K562 (cell line): ENCODE results near the gene IZUMO4. TPM values are rescaled to one million over a fixed set of nuclear protein-coding genes. Genes with fewer than 3 reads are reported as not detected.

ENCODE experiments used
- ATAC-seq: fragments of 200-7000 bp; cut with Tn5 transposase; 3 replicates; pipeline ENCODE4 v1.9.1; 2020; ENCODE audit warnings: moderate library complexity
- BruUV-seq: library from RNA; stranded (reverse); fragments of 400-500 nt; replicated peaks from 2 replicates; lab custom pipeline; 2021; lab: Mats Ljungman, UMichigan
- CTCF ChIA-PET: fragments of 300-600 bp; formaldehyde crosslinking; extraction: SDS; loops from one replicate; lab custom pipeline; 2021; ENCODE audit warnings: low intra/inter-chr PET ratio; lab: Yijun Ruan, JAX
- POLR2A ChIA-PET: fragments of 300-600, 350-650 bp; sonication (Branson Sonifier 250); formaldehyde crosslinking; extraction: SDS; loops from one replicate; lab custom pipeline; 2021; ENCODE audit warnings: antibody characterized with exemption, inconsistent platforms; lab: Yijun Ruan, JAX
- DNase-seq, 4 experiments: peaks; one replicate each; pipeline versions ENCODE4 v3.0.0 to v3.0.0-alpha.2; 2011 to 2018; ENCODE audit warnings: low spot score in 3 of 4, mixed read lengths in 3 of 4; ENCODE audit errors: extremely low read depth in 1 of 4
- FAIRE-seq: peaks from 2 replicates; lab custom pipeline; 2011; peaks lifted over from hg19 to GRCh38; lab: Jason Lieb, UNC
- H2AFZ ChIP-seq: 2 replicates; pipeline ENCODE4 v1.6.0; 2011; ENCODE audit warnings: low read depth, low read length, control low read depth, inconsistent platforms
- H3K27ac ChIP-seq: fragments of 200-600 bp; 3 replicates; pipeline ENCODE4 v1.8.0; 2011; ENCODE audit warnings: low read depth, mild to moderate bottlenecking, control low read depth, inconsistent platforms, low read length, moderate library complexity, mixed read lengths; ENCODE audit errors: extremely low read depth
- H3K27me3 ChIP-seq, 2 experiments: fragments of 300-600 bp in 1 of 2; 2 replicates in 1 of 2; 3 replicates in 1 of 2; pipeline versions ENCODE4 v1.6.0 to v1.8.0; 2011; ENCODE audit warnings: inconsistent platforms in 2 of 2, low read length in 2 of 2, mild to moderate bottlenecking in 1 of 2, mixed read lengths in 1 of 2, moderate library complexity in 1 of 2; ENCODE audit not compliant: control insufficient read depth in 2 of 2, insufficient read depth in 2 of 2
- H3K36me3 ChIP-seq: fragments of 300-600 bp; 3 replicates; pipeline ENCODE4 v1.8.0; 2011; ENCODE audit warnings: mild to moderate bottlenecking, low read length, inconsistent platforms; ENCODE audit not compliant: control insufficient read depth, insufficient read depth
- H3K4me1 ChIP-seq, 2 experiments: fragments of 200-600 bp in 1 of 2; replicated peaks in 1 of 2; 2 replicates in 1 of 2; 3 replicates in 1 of 2; pipeline versions ENCODE4 v1.5.1 to v1.8.0; 2011; ENCODE audit warnings: inconsistent platforms in 2 of 2, low read length in 2 of 2, mild to moderate bottlenecking in 1 of 2, mixed read lengths in 1 of 2, moderate library complexity in 1 of 2; ENCODE audit not compliant: control insufficient read depth in 2 of 2, insufficient read depth in 2 of 2
- H3K4me2 ChIP-seq: 2 replicates; pipeline ENCODE4 v1.6.1; 2011; ENCODE audit warnings: low read length, control low read depth, inconsistent platforms, mixed read lengths; ENCODE audit not compliant: insufficient read depth
- H3K4me3 ChIP-seq: fragments of 200-600 bp; sonication (generic), shearing (Covaris generic); 2 replicates; pipeline ENCODE4 v1.5.1; 2016; ENCODE audit warnings: control low read depth, inconsistent platforms
- H3K79me2 ChIP-seq: fragments of 200-600 bp; 3 replicates; pipeline ENCODE4 v1.8.0; 2011; ENCODE audit warnings: low read length, inconsistent platforms; ENCODE audit not compliant: control insufficient read depth, insufficient read depth
- H3K9ac ChIP-seq, 2 experiments: 2 replicates each; pipeline versions ENCODE4 v1.6.0 to v1.6.1; 2011; ENCODE audit warnings: low read depth in 2 of 2, low read length in 2 of 2, control low read depth in 1 of 2, inconsistent platforms in 1 of 2, mild to moderate bottlenecking in 1 of 2, mixed read lengths in 1 of 2; ENCODE audit not compliant: insufficient read depth in 1 of 2
- H3K9me1 ChIP-seq: one replicate; pipeline ENCODE4 v1.6.0; 2011; ENCODE audit warnings: inconsistent platforms, mild to moderate bottlenecking, low read length, moderate library complexity; ENCODE audit not compliant: control insufficient read depth, insufficient read depth
- H3K9me3 ChIP-seq: replicated peaks from 2 replicates; pipeline ENCODE4 v1.5.1; 2011; ENCODE audit warnings: low read depth, low read length, inconsistent platforms; ENCODE audit not compliant: control insufficient read depth, insufficient read depth
- H4K20me1 ChIP-seq: replicated peaks from 2 replicates; pipeline ENCODE4 v1.6.1; 2011; ENCODE audit warnings: low read length, inconsistent platforms, mixed read lengths; ENCODE audit not compliant: control insufficient read depth, insufficient read depth
- L3MBTL2 ChIP-seq: fragments of 450-650 bp; IDR thresholded peaks from 2 replicates; pipeline ENCODE4 v1.6.1; 2016; ENCODE audit warnings: mild to moderate bottlenecking, moderate library complexity
- MYNN ChIP-seq, 2 experiments: sonication (generic); formaldehyde crosslinking in 1 of 2; IDR thresholded peaks; 2 replicates each; pipeline versions ENCODE4 v1.5.0 to v1.6.1; 2016 to 2020; ENCODE audit warnings: antibody characterized with exemption in 1 of 2, missing genetic modification reagents in 1 of 2
- NFATC3 ChIP-seq: fragments of 450-650 bp; IDR thresholded peaks from 2 replicates; pipeline ENCODE4 v1.6.1; 2017; ENCODE audit warnings: mild to moderate bottlenecking
- POLR2A ChIP-seq: fragments of 450-650 bp; conservative IDR thresholded peaks from 2 replicates; pipeline ENCODE4 v1.6.1; 2016
- POLR2B ChIP-seq: fragments of 450-650 bp; IDR thresholded peaks from 2 replicates; pipeline ENCODE4 v1.6.1; 2018; ENCODE audit warnings: low read depth; ENCODE audit not compliant: partially characterized antibody
- POLR2G ChIP-seq: fragments of 200-400 bp; formaldehyde crosslinking; IDR thresholded peaks from 2 replicates; pipeline ENCODE4 v1.6.1; 2017; ENCODE audit warnings: low read depth, mild to moderate bottlenecking, antibody characterized with exemption, low read length, moderate library complexity
- POLR2H ChIP-seq: IDR thresholded peaks from 2 replicates; pipeline ENCODE4 v1.6.1; 2016; ENCODE audit warnings: missing genetic modification characterization, low read depth, mild to moderate bottlenecking, control low read depth, missing compliant biosample characterization, moderate library complexity
- RBM22 ChIP-seq: fragments of 200-400 bp; formaldehyde crosslinking; IDR thresholded peaks from 2 replicates; pipeline ENCODE4 v1.6.1; 2018; ENCODE audit warnings: low read length, low read depth; ENCODE audit not compliant: poor library complexity, severe bottlenecking
- ZBTB1 ChIP-seq: sonication (generic); formaldehyde crosslinking; IDR thresholded peaks from 2 replicates; pipeline ENCODE4 v1.8.1; 2023; ENCODE audit warnings: missing genetic modification reagents, low read depth, mild to moderate bottlenecking, borderline replicate concordance
- WGBS: fragments of 100-300 bp; shearing (Covaris generic); methylation state at CpG from one replicate; pipeline ENCODE4 v1.1.6; 2016; ENCODE audit warnings: low coverage, mixed read lengths; ENCODE audit not compliant: insufficient coverage; ENCODE audit errors: missing lambda C conversion rate; 5-methylcytosine and 5-hydroxymethylcytosine counted together
- in situ Hi-C: fragments of 300-500 bp; cut with MboI; formaldehyde crosslinking; loops from 4 replicates; pipeline ENCODE4 v1.15.0; 2018; ENCODE audit warnings: inconsistent platforms, mixed read lengths
- intact Hi-C: fragments of 100-400 bp; cut with micrococcal nuclease; formaldehyde crosslinking; loops from 2 replicates; pipeline ENCODE4 v1.14.2; 2022
- polyA plus RNA-seq, 8 experiments: library from polyadenylated mRNA; depleted of rRNA in 4 of 8; stranded (reverse) in 5 of 8; unstranded in 3 of 8; fragments of >200 nt; fragmentation: Nextera tagmentation in 2 of 8; fragmentation: Illumina TruSeq in 1 of 8; extraction: Ambion mirVana in 2 of 8; extraction: Trizol in 1 of 8; gene quantifications; 2 replicates each; pipeline versions ENCODE4 v1.2.1 to v1.2.3, GENCODE V29; 2011 to 2014; ENCODE audit warnings: inconsistent platforms in 1 of 8, missing spikeins in 1 of 8
- total RNA-seq, 7 experiments: library from RNA; depleted of rRNA in 6 of 7; stranded (reverse); fragments of >200 nt in 6 of 7; fragmentation: Illumina TruSeq in 2 of 7; extraction: Trizol in 2 of 7; gene quantifications; 2 replicates each; pipeline versions ENCODE4 v1.2.1 to v1.2.3, GENCODE V29; 2011 to 2021; ENCODE audit warnings: low replicate concordance in 1 of 7

Gene IZUMO4
- total and polyA plus RNA-seq, 9 of the 15 experiments (the other 6 are each of a cell fraction or from before 2014, with no cell fraction given) = 0.07 to 3.9 (median 1.2) TPM

DNA sequence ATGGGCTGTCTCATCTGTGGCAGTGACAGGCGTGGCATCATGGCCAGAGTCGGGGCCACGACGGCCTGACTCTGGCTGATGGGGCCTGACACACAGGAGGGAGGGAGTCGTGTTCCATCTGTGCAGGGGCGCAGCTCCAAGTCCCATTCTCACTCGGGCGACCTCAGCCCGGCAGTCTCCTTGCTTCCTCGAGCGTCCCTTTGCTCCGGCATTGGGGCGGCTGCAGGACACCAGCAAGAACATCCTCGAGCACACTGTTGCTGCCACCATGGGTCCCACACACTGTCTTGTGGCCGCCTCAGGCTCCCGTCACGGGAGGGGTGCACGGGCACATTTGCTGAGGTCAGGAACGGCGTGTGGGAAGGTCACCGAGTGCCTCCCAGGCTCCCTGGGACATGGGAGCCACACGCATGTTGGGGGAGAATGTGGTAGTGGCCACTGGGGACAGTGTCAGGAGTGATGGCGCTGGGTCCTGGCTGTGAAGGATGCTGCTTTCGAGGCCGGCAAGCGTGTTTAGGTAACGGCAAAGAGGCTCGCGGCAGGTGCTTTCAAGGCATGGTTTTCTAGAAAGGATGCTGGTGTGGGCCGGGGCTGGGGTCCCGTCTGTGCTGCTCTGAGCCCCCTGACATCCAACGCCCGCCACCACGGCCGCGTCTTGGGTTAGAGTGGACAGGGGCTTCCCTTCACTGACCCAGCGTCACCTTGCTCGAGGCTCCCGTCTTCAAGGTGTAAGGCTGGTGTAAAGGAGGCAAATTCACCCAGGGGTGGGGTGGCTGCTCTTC is 3.4 kb downstream of the IZUMO4 start:
- Histone ChIP-seq H3K27me3 (no peaks in the 10 kb centered on the region; a peak in 1 of 5 replicates), H4K20me1 (0 out of 2 replicates have a peak, but pooled peaks cover 3% of the 10 kb centered on the region), H3K27ac (no peak overlapping the region; the same call in 2 of the 3 replicates), H3K9me1 (no peaks in the 10 kb centered on the region), H3K4me3 (no peak overlapping the region), H3K4me1 (peaks cover 0 to 63% of the 10 kb centered on the region in 2 experiments; a peak in 2 of 5 replicates), H3K9me3 (no peaks in the 10 kb centered on the region), H3K4me2 (no peak overlapping the region), H3K79me2 (peaks cover 15% of the 10 kb centered on the region), H3K9ac (peak overlapping the region in 1 of 2 experiments; percentile 21; a peak in 1 of 4 replicates), H2AFZ (no peak overlapping the region), H3K36me3 (peaks cover 51% of the 10 kb centered on the region; the same call in 2 of the 3 replicates)
- FAIRE-seq = no peak
- POLR2A ChIA-PET = no interaction called here
- no peak for DNase-seq
- TF ChIP-seq POLR2B = peak; percentile 29
- peak; percentile 41; the same call in 1 of the 2 replicates for TF ChIP-seq POLR2A
- TF ChIP-seq RBM22 = peak; percentile 34
- TF ChIP-seq POLR2H (tag) = no peak
- TF ChIP-seq ZBTB1 (CRISPR knock-in tag) = no peak
- TF ChIP-seq L3MBTL2 = no peak
- TF ChIP-seq NFATC3 = no peak
- peak; percentile 68; the same call in 1 of the 2 replicates for TF ChIP-seq POLR2G
- TF ChIP-seq MYNN (IDR thresholded peaks at IDR 0.05) = 0 out of 2 replicates have a peak, but pooled peaks have one; percentile 18
- TF ChIP-seq MYNN (CRISPR knock-in tag; IDR thresholded peaks at IDR 0.05) = no peak
- in situ Hi-C loops = no loop called here
- intact Hi-C loops = no loop called here
- CTCF ChIA-PET = no interaction called here
- 89% methylated on average over 23 of the region's 39 CpGs for WGBS
- no peak for ATAC-seq
- BruUV-seq = no TSS peak
